Natural killer cell (primary cell): ENCODE data around the gene CFAP107. TPM values are rescaled to one million over a fixed set of nuclear protein-coding genes. Genes with fewer than 3 reads are reported as not detected.

ENCODE experiments used
- ATAC-seq, 3 donors: fragments of 150-1000 bp in 2 of 3; fragments of 200-7000 bp in 1 of 3; cut with Tn5 transposase; 1 replicate in 1 of 3; 2 replicates in 2 of 3; pipeline ENCODE4 v1.10.0; 2021; ENCODE audit warnings: mild to moderate bottlenecking in 2 of 3, moderate library complexity in 2 of 3
- DNase-seq, 2 donors: peaks; one replicate each; pipeline versions ENCODE4 v3.0.0 to v3.0.0-alpha.2; 2013 to 2021; ENCODE audit warnings: mixed read lengths in 1 of 2
- H3K27ac ChIP-seq: one replicate; pipeline ENCODE4 v1.5.1; 2013; ENCODE audit warnings: mild to moderate bottlenecking, low read length
- H3K27me3 ChIP-seq: one replicate; pipeline ENCODE4 v1.6.1; 2013; ENCODE audit warnings: low read length; ENCODE audit not compliant: control insufficient read depth, insufficient read depth
- H3K36me3 ChIP-seq: one replicate; pipeline ENCODE4 v1.6.1; 2013; ENCODE audit warnings: low read length; ENCODE audit not compliant: control insufficient read depth, insufficient read depth
- H3K4me1 ChIP-seq: one replicate; pipeline ENCODE4 v1.6.1; 2013; ENCODE audit warnings: low read length; ENCODE audit not compliant: control insufficient read depth, insufficient read depth
- H3K4me3 ChIP-seq: one replicate; pipeline ENCODE4 v1.5.1; 2013; ENCODE audit warnings: low read length
- H3K9me3 ChIP-seq: one replicate; pipeline ENCODE4 v1.6.1; 2013; ENCODE audit warnings: low read length; ENCODE audit not compliant: control insufficient read depth, insufficient read depth
- H3K27ac Mint-ChIP-seq, 2 donors: one replicate each; pipeline ENCODE4 v1.8.0; 2022; ENCODE audit warnings: mild to moderate bottlenecking in 2 of 2, mixed read lengths in 2 of 2, moderate library complexity in 1 of 2
- H3K27me3 Mint-ChIP-seq, 2 donors: one replicate each; pipeline ENCODE4 v1.8.0; 2022; ENCODE audit warnings: low read depth in 2 of 2, mixed read lengths in 2 of 2
- H3K36me3 Mint-ChIP-seq: one replicate; pipeline ENCODE4 v1.8.0; 2022; ENCODE audit warnings: mixed read lengths
- H3K4me1 Mint-ChIP-seq, 2 donors: one replicate each; pipeline ENCODE4 v1.8.0; 2022; ENCODE audit warnings: mixed read lengths in 2 of 2
- H3K4me3 Mint-ChIP-seq: one replicate; pipeline ENCODE4 v1.8.0; 2022; ENCODE audit warnings: mild to moderate bottlenecking, moderate library complexity, mixed read lengths
- H3K9me3 Mint-ChIP-seq, 2 donors: one replicate each; pipeline ENCODE4 v1.8.0; 2022; ENCODE audit warnings: mixed read lengths in 2 of 2
- WGBS: methylation state at CpG from one replicate; pipeline ENCODE4 v1.1.7; 2013; ENCODE audit warnings: missing lambda C conversion rate; ENCODE audit not compliant: insufficient coverage; 5-methylcytosine and 5-hydroxymethylcytosine counted together
- intact Hi-C: fragments of 100-400 bp; cut with micrococcal nuclease; formaldehyde crosslinking; loops from one replicate; pipeline ENCODE4 v1.14.2; 2022
- total RNA-seq, 4 donors: library from RNA; stranded (reverse); fragments of 120-200 nt in 1 of 4; gene quantifications; one replicate each; pipeline versions ENCODE4 v1.2.3 to v1.2.4, GENCODE V29; 2013 to 2022
- TF ChIP-seq, protein P1 (sequence below): fragments of 200-600 bp; IDR thresholded peaks from one replicate; pipeline ENCODE4 v1.8.0; 2022; ENCODE audit warnings: antibody characterized with exemption

The CFAP107 gene
- total RNA-seq, 3 donors from 2014 or later (not counting 1 experiment from before 2014, with no cell fraction given) = not detected

DNA sequence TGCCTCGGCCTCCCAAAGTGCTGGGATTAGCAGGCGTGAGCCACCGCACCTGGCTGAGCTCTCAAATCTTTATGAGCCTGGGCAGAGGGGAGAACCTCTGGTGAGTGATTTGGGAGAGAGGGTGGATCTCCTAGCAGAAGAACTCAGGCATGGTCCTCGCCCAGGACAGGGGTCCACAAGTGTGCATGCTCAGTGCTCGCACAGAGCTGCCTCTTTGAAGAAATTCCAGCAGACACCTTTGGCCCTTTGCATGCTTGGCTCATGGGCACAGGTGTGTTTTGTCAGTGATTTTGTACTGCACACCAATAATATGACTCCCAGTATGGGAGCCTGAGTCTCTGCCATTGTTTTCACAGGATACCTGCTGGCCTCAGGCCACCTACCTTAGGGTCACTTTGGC lies 15.8 kb downstream of the CFAP107 start:
- Mint-ChIP-seq H3K36me3 (no peaks in the 10 kb centered on the region), H3K9me3 (no peaks in the 10 kb centered on the region), H3K4me3 (no peak overlapping the region), H3K27me3 (peaks cover 11 to 39% of the 10 kb centered on the region in 2 donors), H3K27ac (no peak overlapping the region), H3K4me1 (no peaks in the 10 kb centered on the region)
- intact Hi-C loops = no loop called here
- no peaks in the 10 kb centered on the region for H3K27me3 ChIP-seq
- 85% methylated on average over 5 of the region's 5 CpGs for WGBS
- H3K4me3 ChIP-seq = no peak overlapping the region
- ATAC-seq (no peak), DNase-seq (no peak)
- H3K9me3 ChIP-seq = no peaks in the 10 kb centered on the region
- no peak overlapping the region for H3K27ac ChIP-seq
- no peaks in the 10 kb centered on the region for H3K36me3 ChIP-seq
- H3K4me1 ChIP-seq = no peaks in the 10 kb centered on the region
- TF ChIP-seq, protein P1, sequence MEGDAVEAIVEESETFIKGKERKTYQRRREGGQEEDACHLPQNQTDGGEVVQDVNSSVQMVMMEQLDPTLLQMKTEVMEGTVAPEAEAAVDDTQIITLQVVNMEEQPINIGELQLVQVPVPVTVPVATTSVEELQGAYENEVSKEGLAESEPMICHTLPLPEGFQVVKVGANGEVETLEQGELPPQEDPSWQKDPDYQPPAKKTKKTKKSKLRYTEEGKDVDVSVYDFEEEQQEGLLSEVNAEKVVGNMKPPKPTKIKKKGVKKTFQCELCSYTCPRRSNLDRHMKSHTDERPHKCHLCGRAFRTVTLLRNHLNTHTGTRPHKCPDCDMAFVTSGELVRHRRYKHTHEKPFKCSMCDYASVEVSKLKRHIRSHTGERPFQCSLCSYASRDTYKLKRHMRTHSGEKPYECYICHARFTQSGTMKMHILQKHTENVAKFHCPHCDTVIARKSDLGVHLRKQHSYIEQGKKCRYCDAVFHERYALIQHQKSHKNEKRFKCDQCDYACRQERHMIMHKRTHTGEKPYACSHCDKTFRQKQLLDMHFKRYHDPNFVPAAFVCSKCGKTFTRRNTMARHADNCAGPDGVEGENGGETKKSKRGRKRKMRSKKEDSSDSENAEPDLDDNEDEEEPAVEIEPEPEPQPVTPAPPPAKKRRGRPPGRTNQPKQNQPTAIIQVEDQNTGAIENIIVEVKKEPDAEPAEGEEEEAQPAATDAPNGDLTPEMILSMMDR = no peak

DNA sequence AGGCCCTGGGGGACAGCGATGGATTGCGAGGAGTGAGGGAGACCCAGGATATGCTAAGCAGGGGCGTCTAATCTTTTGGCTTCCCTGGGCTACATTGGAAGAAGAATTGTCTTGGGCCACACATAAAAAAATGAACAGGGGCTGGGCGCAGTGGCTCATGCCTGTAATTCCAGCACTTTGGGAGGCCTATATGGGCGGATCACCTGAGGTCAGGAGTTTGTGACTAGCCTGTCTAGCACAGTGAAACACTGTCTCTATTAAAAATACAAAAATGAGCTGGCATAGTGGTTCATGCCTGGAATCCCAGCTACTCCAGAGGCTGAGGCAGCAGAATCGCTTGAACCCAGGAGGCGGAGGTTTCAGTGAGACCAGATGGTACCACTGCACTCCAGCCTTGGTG lies 16.8 kb downstream of the CFAP107 start:
- peaks cover 11 to 44% of the 10 kb centered on the region in 2 donors for H3K27me3 Mint-ChIP-seq

DNA sequence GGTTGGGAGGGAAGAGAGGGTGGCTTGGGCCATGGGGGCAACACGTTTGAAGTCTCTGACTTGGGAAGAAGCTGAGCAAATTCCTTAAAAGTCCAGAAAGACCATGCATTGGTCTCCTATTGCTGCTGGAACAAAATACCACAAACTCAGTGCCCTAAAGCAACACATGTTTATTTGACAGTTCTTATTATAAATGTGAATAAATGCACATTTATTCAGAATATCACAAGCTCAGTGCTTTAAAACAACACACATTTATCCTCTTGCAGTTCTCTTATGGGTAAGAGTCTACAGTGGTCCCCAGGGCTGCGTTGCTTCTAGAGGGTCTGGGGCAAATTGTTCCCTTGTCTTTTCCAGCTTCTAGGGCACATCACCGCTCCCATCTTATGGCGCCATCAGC lies 17.5 kb downstream of the CFAP107 start:
- H3K4me1 ChIP-seq = no peaks in the 10 kb centered on the region
- H3K27me3 ChIP-seq = no peaks in the 10 kb centered on the region
- H3K9me3 Mint-ChIP-seq = no peaks in the 10 kb centered on the region
- DNase-seq (no peak), ATAC-seq (no peak)
- intact Hi-C loops = no loop called here
- no peak overlapping the region for H3K27ac ChIP-seq
- no peaks in the 10 kb centered on the region for H3K9me3 ChIP-seq
- H3K4me1 Mint-ChIP-seq = no peaks in the 10 kb centered on the region
- TF ChIP-seq, protein P1 = no peak
- no peak overlapping the region for H3K4me3 ChIP-seq
- no peak overlapping the region for H3K4me3 Mint-ChIP-seq
- WGBS = 79% methylated on average over 4 of the region's 4 CpGs
- H3K36me3 ChIP-seq = no peaks in the 10 kb centered on the region
- peaks cover 6 to 44% of the 10 kb centered on the region in 2 donors for H3K27me3 Mint-ChIP-seq
- no peaks in the 10 kb centered on the region for H3K36me3 Mint-ChIP-seq
- H3K27ac Mint-ChIP-seq = no peak overlapping the region

More for the DNA sequence above, 16.8 kb downstream of the CFAP107 start:
- no peak overlapping the region for H3K4me3 ChIP-seq
- no peaks in the 10 kb centered on the region for H3K27me3 ChIP-seq
- no peaks in the 10 kb centered on the region for H3K4me1 ChIP-seq
- no peak overlapping the region for H3K27ac ChIP-seq
- Mint-ChIP-seq H3K36me3 (no peaks in the 10 kb centered on the region), H3K27ac (no peak overlapping the region), H3K4me3 (no peak overlapping the region), H3K4me1 (no peaks in the 10 kb centered on the region), H3K9me3 (no peaks in the 10 kb centered on the region)
- ATAC-seq (no peak), DNase-seq (no peak)
- no peaks in the 10 kb centered on the region for H3K9me3 ChIP-seq
- intact Hi-C loops = no loop called here
- TF ChIP-seq, protein P1 = no peak
- 86% methylated on average over 7 of the region's 7 CpGs for whole genome bisulfite sequencing
- H3K36me3 ChIP-seq = no peaks in the 10 kb centered on the region

DNA sequence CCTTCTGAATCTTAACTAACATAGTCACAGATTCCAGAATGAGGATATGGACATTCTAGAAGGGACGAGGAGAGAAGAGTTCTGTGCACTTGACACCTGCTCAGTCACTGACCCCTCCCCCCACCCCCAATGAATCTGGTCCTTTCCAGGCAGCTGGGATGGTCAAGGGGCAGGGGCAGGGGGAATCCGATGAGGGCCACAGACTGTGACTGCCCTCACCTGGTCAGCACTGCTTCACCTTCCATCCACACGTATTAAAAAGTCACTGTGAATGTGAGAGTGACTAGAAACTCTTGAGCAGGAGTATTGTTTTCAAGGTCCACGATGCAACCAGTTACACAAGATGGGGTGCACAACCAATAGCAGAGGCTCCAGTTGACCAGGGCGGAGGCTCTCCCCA lies 18.0 kb downstream of the CFAP107 start:
- Histone ChIP-seq H3K27ac (no peak overlapping the region), H3K4me3 (no peak overlapping the region), H3K36me3 (no peaks in the 10 kb centered on the region), H3K9me3 (no peaks in the 10 kb centered on the region), H3K4me1 (no peaks in the 10 kb centered on the region), H3K27me3 (no peaks in the 10 kb centered on the region)
- Mint-ChIP-seq H3K4me1 (no peaks in the 10 kb centered on the region), H3K27me3 (peaks cover 6 to 45% of the 10 kb centered on the region in 2 donors), H3K27ac (no peak overlapping the region), H3K4me3 (no peak overlapping the region), H3K36me3 (no peaks in the 10 kb centered on the region), H3K9me3 (no peaks in the 10 kb centered on the region)
- DNase-seq = no peak
- ATAC-seq = no peak
- WGBS = 70% methylated on average over 4 of the region's 5 CpGs
- intact Hi-C loops = no loop called here
- TF ChIP-seq, protein P1 = no peak
